GM12865 (cell line): ENCODE measurements around the gene FOXD4L3.
"Not testable (repeated sequence)": the region's sequence is repeated elsewhere in the genome, so short reads cannot be mapped to it uniquely, and the experiment has no call there.

Source experiments
- DNase-seq: peaks from one replicate; pipeline ENCODE4 v3.0.0; 2010; ENCODE audit warnings: low read depth
- H3K4me3 ChIP-seq: 2 replicates; pipeline ENCODE4 v1.5.1; 2011; ENCODE audit warnings: mild to moderate bottlenecking, low read depth, low read length, control low read depth

FOXD4L3 gene

GRCh38 chr9:68342265-68343025 is 39.8 kb downstream of the FOXD4L3 start:
- H3K4me3 ChIP-seq, DNase-seq: not testable (repeated sequence)

GRCh38 chr9:68343242-68343641 is 40.6 kb downstream of the FOXD4L3 start:
- not testable (repeated sequence) for H3K4me3 ChIP-seq

GRCh38 chr9:68343992-68344391 is 41.3 kb downstream of the FOXD4L3 start:
- not testable (repeated sequence) for H3K4me3 ChIP-seq, DNase-seq

More at GRCh38 chr9:68343242-68343641, 40.6 kb downstream of the FOXD4L3 start:
- DNase-seq: not testable (repeated sequence)

GRCh38 chr9:68351689-68352088 is 49.0 kb downstream of the FOXD4L3 start:
- DNase-seq, H3K4me3 ChIP-seq: not testable (repeated sequence)
